ENCODE measurements around the gene XKR7. TPM values are rescaled to one million over a fixed set of nuclear protein-coding genes. Genes with fewer than 3 reads are reported as not detected.

Gene XKR7
- total and polyA plus RNA-seq, 2 donors (not counting 1 experiment from before 2014, with no cell fraction given): 0.05 to 0.12 TPM

DNA sequence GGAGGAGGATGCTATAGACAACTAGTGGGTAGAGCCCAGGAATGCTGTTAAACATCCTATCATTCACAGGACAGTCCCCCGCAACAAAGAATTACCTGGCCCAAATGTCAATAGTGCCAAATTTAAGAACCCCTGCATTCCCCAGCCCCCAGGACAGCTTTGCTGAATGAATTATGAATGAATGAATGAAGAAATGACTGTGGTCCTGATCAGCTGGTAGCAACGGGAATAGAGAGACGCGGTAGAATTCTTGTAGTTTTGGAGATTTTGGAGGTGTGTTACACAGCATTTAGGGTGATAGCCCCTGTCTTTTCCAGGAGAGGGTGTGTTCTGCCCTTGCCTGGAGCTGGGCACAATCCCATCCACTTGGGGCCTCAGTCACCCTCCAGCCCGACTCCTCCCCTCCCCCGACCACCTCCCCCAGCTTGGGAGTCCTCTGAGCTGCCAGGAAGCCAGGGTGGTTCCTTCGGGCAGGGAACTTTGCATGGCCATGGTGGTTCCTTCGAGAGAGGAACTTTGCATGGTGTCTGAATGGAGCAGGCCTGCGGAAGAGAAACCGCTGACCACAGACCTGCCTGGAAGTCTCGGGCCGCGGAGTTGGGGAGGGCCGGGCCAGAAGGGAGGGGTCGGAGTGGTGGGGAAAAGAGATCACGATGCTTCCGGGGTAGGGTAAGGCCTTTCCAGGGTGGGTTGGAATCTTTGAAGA lies 83.1 kb downstream of the XKR7 start:
- Mint-ChIP-seq H3K4me3 (peak overlapping the region; percentile 90), H3K27ac (peak overlapping the region; percentile 90), H3K4me1 (peaks cover 36% of the 10 kb centered on the region), H3K9me3 (ENCODE audit: insufficient read depth) (no peaks in the 10 kb centered on the region), H3K27me3 (no peaks in the 10 kb centered on the region)
- WGBS (ENCODE audit: insufficient coverage): 10% methylated on average over 16 of the region's 17 CpGs
- no peaks in the 10 kb centered on the region for H3K9me3 ChIP-seq (ENCODE audit: control extremely low read depth in 1 of 3, control insufficient read depth in 2 of 3, insufficient read depth in 1 of 3, low read length in 2 of 3)
- H3K79me2 ChIP-seq (ENCODE audit: control insufficient read depth, insufficient read depth, low read length): no peaks in the 10 kb centered on the region
- ChIA-PET POLR2A (interaction anchor here (1.2 to 1.6 kb wide), 2 partner anchors 11 to 16 kb away, joined by 3 to 6 read pairs; no protein-coding TSS in a partner anchor), CTCF (interaction anchor here (0.6 to 1.3 kb wide), 3 partner anchors 9 to 20 kb away, joined by 3 to 5 read pairs (median 5); no protein-coding TSS in a partner anchor)
- no peaks in the 10 kb centered on the region for H4K20me1 ChIP-seq (ENCODE audit: control insufficient read depth, insufficient read depth, low read length, poor library complexity, severe bottlenecking)
- H3K4me3 ChIP-seq (ENCODE audit: control extremely low read depth in 1 of 5, extremely low read depth in 1 of 5, insufficient read depth in 1 of 5, low read depth in 2 of 5, low read length in 4 of 5): peak overlapping the region in 3 of 5 experiments; percentile 73 to 93 (median 85)
- DNase-seq (peak; percentile 52), ATAC-seq (ENCODE audit: low read depth) (peak; percentile 13)
- H3K27me3 ChIP-seq (replicated peaks in 1 of 4; ENCODE audit: control extremely low read depth in 1 of 4, control insufficient read depth in 3 of 4, insufficient read depth in 4 of 4, low read length in 3 of 4): peaks cover 0 to 3% (median 0%) of the 10 kb centered on the region in 4 experiments
- peaks cover 25 to 43% of the 10 kb centered on the region in 2 donors for H3K4me1 ChIP-seq (ENCODE audit: control insufficient read depth in 2 of 2, insufficient read depth in 2 of 2, low read length in 2 of 2)
- H2AFZ ChIP-seq (ENCODE audit: insufficient read depth, low read depth, low read length, poor library complexity, severe bottlenecking): peak overlapping the region; percentile 34
- H3K4me2 ChIP-seq (replicated peaks; ENCODE audit: low read depth, low read length, poor library complexity, severe bottlenecking): peak overlapping the region; percentile 100
- no peak overlapping the region for H3K27ac ChIP-seq (ENCODE audit: low read length in 2 of 2)
- H3K9ac ChIP-seq (ENCODE audit: low read length): peak overlapping the region; percentile 87
- H3K36me3 ChIP-seq (replicated peaks in 1 of 2; ENCODE audit: control extremely low read depth in 1 of 2, control insufficient read depth in 1 of 2, extremely low read depth in 1 of 2, insufficient read depth in 2 of 2, low read length in 1 of 2): peaks cover 0 to 5% of the 10 kb centered on the region in 2 experiments
- TF ChIP-seq, protein P1, sequence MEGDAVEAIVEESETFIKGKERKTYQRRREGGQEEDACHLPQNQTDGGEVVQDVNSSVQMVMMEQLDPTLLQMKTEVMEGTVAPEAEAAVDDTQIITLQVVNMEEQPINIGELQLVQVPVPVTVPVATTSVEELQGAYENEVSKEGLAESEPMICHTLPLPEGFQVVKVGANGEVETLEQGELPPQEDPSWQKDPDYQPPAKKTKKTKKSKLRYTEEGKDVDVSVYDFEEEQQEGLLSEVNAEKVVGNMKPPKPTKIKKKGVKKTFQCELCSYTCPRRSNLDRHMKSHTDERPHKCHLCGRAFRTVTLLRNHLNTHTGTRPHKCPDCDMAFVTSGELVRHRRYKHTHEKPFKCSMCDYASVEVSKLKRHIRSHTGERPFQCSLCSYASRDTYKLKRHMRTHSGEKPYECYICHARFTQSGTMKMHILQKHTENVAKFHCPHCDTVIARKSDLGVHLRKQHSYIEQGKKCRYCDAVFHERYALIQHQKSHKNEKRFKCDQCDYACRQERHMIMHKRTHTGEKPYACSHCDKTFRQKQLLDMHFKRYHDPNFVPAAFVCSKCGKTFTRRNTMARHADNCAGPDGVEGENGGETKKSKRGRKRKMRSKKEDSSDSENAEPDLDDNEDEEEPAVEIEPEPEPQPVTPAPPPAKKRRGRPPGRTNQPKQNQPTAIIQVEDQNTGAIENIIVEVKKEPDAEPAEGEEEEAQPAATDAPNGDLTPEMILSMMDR (IDR thresholded peaks at IDR 0.05): no peak
- no peak for TF ChIP-seq EZH2 (IDR thresholded peaks at IDR 0.05; ENCODE audit: borderline replicate concordance, insufficient read depth, low read depth, low read length, poor library complexity, severe bottlenecking)
- intact Hi-C loops (cut with micrococcal nuclease): no loop called here

DNA sequence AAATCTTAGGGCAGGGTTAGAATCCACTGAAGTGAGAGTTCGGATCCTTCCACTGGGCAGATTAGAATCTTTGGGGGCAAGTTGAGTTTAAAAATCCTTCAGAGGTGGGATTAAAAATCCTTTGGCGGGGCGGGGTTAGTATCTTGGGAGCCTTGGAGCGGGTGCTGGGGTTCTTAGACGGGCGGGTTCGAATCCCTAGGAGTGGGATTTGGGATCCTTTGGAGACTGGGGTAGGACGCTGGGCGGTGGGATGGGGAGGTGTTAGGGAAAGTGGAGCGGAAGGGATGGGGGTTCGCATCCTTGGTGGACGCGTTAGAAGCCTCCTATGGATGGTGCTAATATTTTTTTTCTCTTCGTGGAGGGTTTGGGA lies 83.8 kb downstream of the XKR7 start:
- H4K20me1 ChIP-seq (ENCODE audit: control insufficient read depth, insufficient read depth, low read length, poor library complexity, severe bottlenecking): no peaks in the 10 kb centered on the region
- H3K79me2 ChIP-seq (ENCODE audit: control insufficient read depth, insufficient read depth, low read length): peaks cover 1% of the 10 kb centered on the region
- no peaks in the 10 kb centered on the region for H3K9me3 ChIP-seq (ENCODE audit: control extremely low read depth in 1 of 3, control insufficient read depth in 2 of 3, insufficient read depth in 1 of 3, low read length in 2 of 3)
- TF ChIP-seq, protein P1 (IDR thresholded peaks at IDR 0.05): no peak
- no peak for TF ChIP-seq EZH2 (IDR thresholded peaks at IDR 0.05; ENCODE audit: borderline replicate concordance, insufficient read depth, low read depth, low read length, poor library complexity, severe bottlenecking)
- H3K27me3 Mint-ChIP-seq: no peaks in the 10 kb centered on the region
- H3K27ac Mint-ChIP-seq: peak overlapping the region; percentile 90
- DNase-seq (no peak), ATAC-seq (ENCODE audit: low read depth) (no peak)
- WGBS (ENCODE audit: insufficient coverage): 19% methylated on average over 13 of the region's 14 CpGs
- intact Hi-C loops (cut with micrococcal nuclease): loop anchor here (1.0 kb wide), 1 partner anchor 11 kb away; no protein-coding TSS in a partner anchor
- peak overlapping the region; percentile 30 to 93 (median 77) for H3K4me3 ChIP-seq (ENCODE audit: control extremely low read depth in 1 of 5, extremely low read depth in 1 of 5, insufficient read depth in 1 of 5, low read depth in 2 of 5, low read length in 4 of 5)
- peak overlapping the region; percentile 79 for H2AFZ ChIP-seq (ENCODE audit: insufficient read depth, low read depth, low read length, poor library complexity, severe bottlenecking)
- peaks cover 40% of the 10 kb centered on the region for H3K4me1 Mint-ChIP-seq
- peak overlapping the region; percentile 90 for H3K4me3 Mint-ChIP-seq
- no peaks in the 10 kb centered on the region for H3K9me3 Mint-ChIP-seq (ENCODE audit: insufficient read depth)
- ChIA-PET CTCF (interaction anchor here (2.3 to 4.5 kb wide), 3 partner anchors 17 to 39 kb away, joined by 16 to 27 read pairs (median 26); no protein-coding TSS in a partner anchor), POLR2A (interaction anchor here (2.5 kb wide), 1 partner anchor 11 kb away, joined by 25 read pairs; no protein-coding TSS in a partner anchor)
- H3K27me3 ChIP-seq (replicated peaks in 1 of 4; ENCODE audit: control extremely low read depth in 1 of 4, control insufficient read depth in 3 of 4, insufficient read depth in 4 of 4, low read length in 3 of 4): peaks cover 0 to 3% (median 0%) of the 10 kb centered on the region in 4 experiments
- peak overlapping the region in 1 of 2 donors; percentile 76 for H3K27ac ChIP-seq (ENCODE audit: low read length in 2 of 2)
- peaks cover 29 to 50% of the 10 kb centered on the region in 2 donors for H3K4me1 ChIP-seq (ENCODE audit: control insufficient read depth in 2 of 2, insufficient read depth in 2 of 2, low read length in 2 of 2)
- peak overlapping the region; percentile 87 for H3K9ac ChIP-seq (ENCODE audit: low read length)
- peaks cover 0 to 5% of the 10 kb centered on the region in 2 experiments for H3K36me3 ChIP-seq (replicated peaks in 1 of 2; ENCODE audit: control extremely low read depth in 1 of 2, control insufficient read depth in 1 of 2, extremely low read depth in 1 of 2, insufficient read depth in 2 of 2, low read length in 1 of 2)
- peak overlapping the region; percentile 100 for H3K4me2 ChIP-seq (replicated peaks; ENCODE audit: low read depth, low read length, poor library complexity, severe bottlenecking)

All from B cell (primary cell).